Lung (tissue), 12 donors: ENCODE measurements around the gene EDAR. TPM values are rescaled to one million over a fixed set of nuclear protein-coding genes. Genes with fewer than 3 reads are reported as not detected.

ENCODE experiments used
- ATAC-seq: fragments of 200-7000 bp; cut with Tn5 transposase; one replicate; pipeline ENCODE4 v1.9.1; 2020; ENCODE audit warnings: moderate number of reproducible peaks; ENCODE audit not compliant: insufficient read depth, low FRiP score
- DNase-seq, 3 donors: peaks; one replicate each; pipeline ENCODE4 v3.0.0-alpha.2; 2013 to 2017
- H3K27ac ChIP-seq, 2 donors: one replicate each; pipeline ENCODE4 v1.5.1; 2013; ENCODE audit warnings: mild to moderate bottlenecking in 2 of 2, moderate library complexity in 2 of 2, control low read depth in 1 of 2, inconsistent platforms in 1 of 2, low read depth in 1 of 2, low read length in 1 of 2
- H3K27me3 ChIP-seq, 3 donors: one replicate each; pipeline ENCODE4 v1.5.1; 2013; ENCODE audit warnings: low read length in 2 of 3; ENCODE audit not compliant: control insufficient read depth in 3 of 3, insufficient read depth in 3 of 3
- H3K36me3 ChIP-seq, 4 donors: one replicate each; pipeline ENCODE4 v1.5.1; 2013; ENCODE audit warnings: low read length in 4 of 4, mild to moderate bottlenecking in 1 of 4, moderate library complexity in 1 of 4; ENCODE audit not compliant: control insufficient read depth in 4 of 4, insufficient read depth in 4 of 4
- H3K4me1 ChIP-seq, 5 donors: one replicate each; pipeline ENCODE4 v1.5.1; 2013; ENCODE audit warnings: low read length in 5 of 5, mild to moderate bottlenecking in 2 of 5, moderate library complexity in 1 of 5; ENCODE audit not compliant: control insufficient read depth in 5 of 5, insufficient read depth in 5 of 5
- H3K4me3 ChIP-seq: one replicate; pipeline ENCODE4 v1.5.1; 2013; ENCODE audit warnings: mild to moderate bottlenecking, control low read depth, moderate library complexity
- H3K9ac ChIP-seq, 2 donors: one replicate each; pipeline ENCODE4 v1.5.1; 2013; ENCODE audit warnings: low read length in 2 of 2, control low read depth in 1 of 2; ENCODE audit not compliant: insufficient read depth in 1 of 2
- H3K9me3 ChIP-seq, 4 donors: one replicate each; pipeline ENCODE4 v1.5.1; 2013; ENCODE audit warnings: low read length in 3 of 4, mild to moderate bottlenecking in 1 of 4, moderate library complexity in 1 of 4; ENCODE audit not compliant: control insufficient read depth in 4 of 4, insufficient read depth in 3 of 4
- WGBS, 2 donors: extraction: QIAGEN DNeasy Blood & Tissue Kit; methylation state at CpG; one replicate each; pipeline ENCODE4 v1.1.7; 2013; 5-methylcytosine and 5-hydroxymethylcytosine counted together
- polyA plus RNA-seq, 2 donors: library from polyadenylated mRNA; stranded (reverse); fragments of 200-250 nt; gene quantifications; one replicate each; pipeline ENCODE4 v1.2.1, GENCODE V29; 2013
- total RNA-seq, 2 donors: library from RNA; depleted of rRNA in 1 of 2; stranded (reverse); fragments of >200 nt in 1 of 2; gene quantifications; one replicate each; pipeline ENCODE4 v1.2.1, GENCODE V29; 2014 to 2021
- TF ChIP-seq, protein P1 (sequence below): IDR thresholded peaks from 2 replicates; pipeline ENCODE4 v1.5.1; 2012; ENCODE audit warnings: mild to moderate bottlenecking; ENCODE audit errors: control extremely low read depth, extremely low read depth
- donor health status: control.
- donor health status: control.
- donor health status: Bipolar disorder and iron deficiency.
- donor health status: healthy.
- donor health status: DM: yes; HTN: yes; CAD: no.

Gene EDAR
- total and polyA plus RNA-seq, 4 donors, result 0.02 to 0.37 (median 0.10) TPM; not detected in 1

DNA sequence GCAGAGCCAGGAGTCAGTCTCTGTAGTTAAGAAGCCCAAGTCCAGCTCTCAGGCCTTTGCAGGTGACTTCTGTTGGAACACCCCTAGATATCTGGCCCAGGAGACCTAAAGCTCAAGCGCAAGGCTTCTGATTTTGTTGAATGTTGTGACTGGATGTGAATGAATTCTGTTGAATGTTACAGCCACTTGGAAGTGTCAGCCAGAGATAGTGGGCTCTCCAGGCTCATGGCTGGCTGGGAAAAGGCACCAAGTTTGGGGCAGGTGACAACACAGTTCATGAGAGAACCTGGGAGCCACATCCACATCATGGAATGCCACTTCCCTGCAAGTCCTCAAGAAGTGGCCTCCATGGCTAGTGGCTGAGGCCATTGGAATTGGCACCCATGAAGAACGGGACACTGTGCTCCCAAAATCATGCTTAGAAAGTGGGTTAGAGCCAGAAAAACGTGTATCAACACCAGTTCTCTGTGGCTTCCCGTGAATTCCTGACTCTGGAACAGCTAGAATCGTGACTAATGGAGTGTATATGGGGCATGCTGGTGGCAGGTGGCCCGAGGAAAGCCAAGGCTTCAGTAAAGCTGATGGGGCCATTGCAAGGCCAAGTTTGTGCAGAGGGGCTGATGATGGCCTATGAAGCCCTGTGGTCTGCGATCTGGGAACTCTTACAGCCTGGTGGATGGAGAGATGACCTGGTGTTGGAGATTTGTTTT, 30.2 kb downstream of the EDAR start:
- H3K9me3 ChIP-seq, result no peaks in the 10 kb centered on the region
- WGBS, 2 donors, result 78 to 93% methylated on average over 7 of the region's 7 CpGs
- DNase-seq, result no peak
- no peaks in the 10 kb centered on the region for H3K36me3 ChIP-seq
- TF ChIP-seq, protein P1, sequence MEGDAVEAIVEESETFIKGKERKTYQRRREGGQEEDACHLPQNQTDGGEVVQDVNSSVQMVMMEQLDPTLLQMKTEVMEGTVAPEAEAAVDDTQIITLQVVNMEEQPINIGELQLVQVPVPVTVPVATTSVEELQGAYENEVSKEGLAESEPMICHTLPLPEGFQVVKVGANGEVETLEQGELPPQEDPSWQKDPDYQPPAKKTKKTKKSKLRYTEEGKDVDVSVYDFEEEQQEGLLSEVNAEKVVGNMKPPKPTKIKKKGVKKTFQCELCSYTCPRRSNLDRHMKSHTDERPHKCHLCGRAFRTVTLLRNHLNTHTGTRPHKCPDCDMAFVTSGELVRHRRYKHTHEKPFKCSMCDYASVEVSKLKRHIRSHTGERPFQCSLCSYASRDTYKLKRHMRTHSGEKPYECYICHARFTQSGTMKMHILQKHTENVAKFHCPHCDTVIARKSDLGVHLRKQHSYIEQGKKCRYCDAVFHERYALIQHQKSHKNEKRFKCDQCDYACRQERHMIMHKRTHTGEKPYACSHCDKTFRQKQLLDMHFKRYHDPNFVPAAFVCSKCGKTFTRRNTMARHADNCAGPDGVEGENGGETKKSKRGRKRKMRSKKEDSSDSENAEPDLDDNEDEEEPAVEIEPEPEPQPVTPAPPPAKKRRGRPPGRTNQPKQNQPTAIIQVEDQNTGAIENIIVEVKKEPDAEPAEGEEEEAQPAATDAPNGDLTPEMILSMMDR, result no peak
- no peak overlapping the region for H3K9ac ChIP-seq
- no peaks in the 10 kb centered on the region for H3K27me3 ChIP-seq
- no peak overlapping the region for H3K4me3 ChIP-seq
- no peak overlapping the region for H3K27ac ChIP-seq
- H3K4me1 ChIP-seq, result peaks cover 0 to 28% (median 2%) of the 10 kb centered on the region in 5 donors
- no peak for ATAC-seq

DNA sequence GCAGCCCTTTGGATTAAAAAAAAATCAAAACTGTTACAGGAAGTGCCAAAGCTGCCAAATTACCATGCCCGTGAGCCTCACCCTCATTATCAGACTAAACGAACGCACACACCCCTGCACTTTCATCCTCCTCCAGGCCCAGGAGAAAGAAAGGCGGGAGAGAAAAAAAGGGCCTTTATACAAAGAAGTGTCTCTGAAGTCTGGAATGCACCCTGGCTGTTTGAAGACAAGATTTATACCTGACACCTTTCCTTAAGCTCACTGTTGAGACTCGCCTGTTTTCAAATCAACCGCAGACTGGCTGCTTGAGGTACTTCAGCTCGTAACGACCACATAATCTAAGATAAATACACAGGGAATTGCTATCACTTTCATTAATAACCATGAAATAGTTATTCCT, 31.0 kb downstream of the EDAR start:
- TF ChIP-seq, protein P1, result no peak
- DNase-seq, result peak in 2 of 3 donors; percentile 49 to 54
- Histone ChIP-seq H3K4me1 (peaks cover 0 to 28% (median 2%) of the 10 kb centered on the region in 5 donors), H3K9ac (no peak overlapping the region), H3K27me3 (no peaks in the 10 kb centered on the region), H3K9me3 (peaks cover 0 to 1% (median 0%) of the 10 kb centered on the region in 4 donors), H3K4me3 (no peak overlapping the region), H3K27ac (no peak overlapping the region), H3K36me3 (no peaks in the 10 kb centered on the region)
- 49 to 74% methylated on average over 8 of the region's 8 CpGs for whole genome bisulfite sequencing, 2 donors
- no peak for ATAC-seq

DNA sequence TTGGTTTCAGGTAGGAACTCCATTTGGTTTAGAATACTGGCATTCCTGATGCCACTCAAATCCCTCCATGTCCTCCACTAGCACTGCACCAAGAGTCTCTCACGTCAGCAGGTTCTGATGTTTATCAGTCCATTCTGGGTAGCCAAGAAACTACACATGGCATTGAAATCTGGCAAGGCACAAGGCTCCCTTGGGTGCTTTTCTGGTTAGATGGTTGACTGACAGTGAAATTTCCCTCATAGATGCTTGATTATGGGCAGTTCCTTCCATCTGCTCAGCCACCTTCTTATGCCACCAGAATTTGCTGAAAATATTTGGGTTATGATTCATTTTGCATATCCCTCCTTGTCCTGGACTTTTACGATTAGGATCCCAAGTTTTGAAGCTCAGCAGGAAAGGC, 32.6 kb downstream of the EDAR start:
- Histone ChIP-seq H3K4me3 (no peak overlapping the region), H3K9ac (no peak overlapping the region), H3K36me3 (no peaks in the 10 kb centered on the region), H3K9me3 (peaks cover 0 to 9% (median under 1%) of the 10 kb centered on the region in 4 donors), H3K27me3 (no peaks in the 10 kb centered on the region), H3K4me1 (peaks cover 0 to 21% (median 2%) of the 10 kb centered on the region in 5 donors), H3K27ac (no peak overlapping the region)
- 95 to 98% methylated on average over 2 of the region's 2 CpGs for WGBS, 2 donors
- no peak for ATAC-seq
- DNase-seq, result no peak
- TF ChIP-seq, protein P1, result no peak
